PC-3 (cell line): ENCODE results near the gene LHFPL6. TPM values are rescaled to one million over a fixed set of nuclear protein-coding genes. Genes with fewer than 3 reads are reported as not detected.

Experiments used
- ATAC-seq: fragments of 200-7000 bp; cut with Tn5 transposase; 2 replicates; pipeline ENCODE4 v1.9.1; 2020; ENCODE audit warnings: mild to moderate bottlenecking, moderate library complexity
- BruUV-seq: library from RNA; stranded (reverse); fragments of 400-500 nt; replicated peaks from 2 replicates; lab custom pipeline; 2021; lab: Mats Ljungman, UMichigan
- CTCF ChIA-PET: fragments of 300-600 bp; sonication (Branson Sonifier 250); formaldehyde crosslinking; loops from one replicate; lab custom pipeline; 2022; ENCODE audit warnings: antibody characterized with exemption; lab: Charles Lee
- POLR2A ChIA-PET: fragments of 300-600 bp; sonication (Branson Sonifier 250); formaldehyde crosslinking; loops from one replicate; lab custom pipeline; 2022; ENCODE audit warnings: antibody characterized with exemption; ENCODE audit not compliant: unreplicated experiment; lab: Charles Lee
- DNase-seq: peaks from one replicate; pipeline ENCODE4 v3.0.0-alpha.2; 2015
- H2AFZ ChIP-seq: fragments of 300-600 bp; sonication (generic); 2 replicates; pipeline ENCODE4 v1.6.0; 2016; ENCODE audit warnings: antibody characterized with exemption, low read length
- H3F3A ChIP-seq: fragments of 300-600 bp; sonication (generic); one replicate; pipeline ENCODE4 v1.6.0; 2017; ENCODE audit warnings: antibody characterized with exemption, low read length, control low read depth, mild to moderate bottlenecking; ENCODE audit not compliant: unreplicated experiment
- H3K27ac ChIP-seq: fragments of 300-600 bp; sonication (generic); 2 replicates; pipeline ENCODE4 v1.5.1; 2016; ENCODE audit warnings: mild to moderate bottlenecking, low read length
- H3K27me3 ChIP-seq: fragments of 300-600 bp; sonication (generic); 2 replicates; pipeline ENCODE4 v1.6.1; 2016; ENCODE audit warnings: low read length, mixed read lengths
- H3K36me3 ChIP-seq: fragments of 300-600 bp; sonication (generic); 2 replicates; pipeline ENCODE4 v1.6.1; 2016; ENCODE audit warnings: low read depth, mixed run types, low read length, mixed read lengths
- H3K4me1 ChIP-seq: fragments of 300-600 bp; sonication (generic); 2 replicates; pipeline ENCODE4 v1.5.1; 2016; ENCODE audit warnings: low read length; ENCODE audit not compliant: insufficient read depth
- H3K4me2 ChIP-seq: fragments of 300-600 bp; sonication (generic); 2 replicates; pipeline ENCODE4 v1.6.0; 2016; ENCODE audit warnings: low read length
- H3K4me3 ChIP-seq: fragments of 300-600 bp; sonication (generic); 2 replicates; pipeline ENCODE4 v1.5.1; 2016; ENCODE audit warnings: mild to moderate bottlenecking, low read length, mixed read lengths
- H3K79me2 ChIP-seq: fragments of 300-600 bp; sonication (generic); 2 replicates; pipeline ENCODE4 v1.6.1; 2017; ENCODE audit warnings: low read length, mixed read lengths
- H3K9ac ChIP-seq: fragments of 300-600 bp; sonication (generic); 2 replicates; pipeline ENCODE4 v1.6.0; 2016; ENCODE audit warnings: mild to moderate bottlenecking, low read length
- H3K9me2 ChIP-seq: fragments of 300-600 bp; sonication (generic); replicated peaks from 2 replicates; pipeline ENCODE4 v1.6.1; 2016; ENCODE audit warnings: mixed run types, low read length, mixed read lengths
- H3K9me3 ChIP-seq: fragments of 300-600 bp; sonication (generic); 2 replicates; pipeline ENCODE4 v1.6.1; 2016; ENCODE audit warnings: low read length, mixed read lengths
- H4K20me1 ChIP-seq: fragments of 300-600 bp; sonication (generic); 2 replicates; pipeline ENCODE4 v1.6.1; 2016; ENCODE audit warnings: low read length, mixed read lengths
- CTCF ChIP-seq: fragments of 300-600 bp; sonication (generic); conservative IDR thresholded peaks from 2 replicates; pipeline ENCODE4 v1.5.1; 2017; ENCODE audit warnings: antibody characterized with exemption, low read depth, mild to moderate bottlenecking, low read length
- EZH2 ChIP-seq: fragments of 300-600 bp; sonication (generic); IDR thresholded peaks from one replicate; pipeline ENCODE4 v1.6.1; 2017; ENCODE audit warnings: antibody characterized with exemption, mild to moderate bottlenecking, low read length; ENCODE audit not compliant: unreplicated experiment
- EZH2phosphoT487 ChIP-seq: fragments of 300-600 bp; sonication (generic); IDR thresholded peaks from 2 replicates; pipeline ENCODE4 v1.6.1; 2018; ENCODE audit warnings: mild to moderate bottlenecking, antibody characterized with exemption, low read length, borderline replicate concordance
- intact Hi-C: fragments of 100-400 bp; cut with micrococcal nuclease; formaldehyde crosslinking; loops from 2 replicates; pipeline ENCODE4 v1.9.0; 2023
- total RNA-seq: library from RNA; depleted of rRNA; stranded (reverse); fragments of >200 nt; gene quantifications from 2 replicates; pipeline ENCODE4 v1.2.3, GENCODE V29; 2014

LHFPL6 gene
- total RNA-seq, 1 experiment from 2014 or later: 7.8 TPM

- no peak overlapping the region for H3K9ac ChIP-seq
- intact Hi-C loops: no loop called here
- no peaks in the 10 kb centered on the region for H3F3A ChIP-seq
- no peaks in the 10 kb centered on the region for H3K36me3 ChIP-seq
- no peak overlapping the region for H3K4me2 ChIP-seq
- no peaks in the 10 kb centered on the region for H3K4me1 ChIP-seq
- no peak overlapping the region for H3K4me3 ChIP-seq
- TF ChIP-seq EZH2phosphoT487: no peak
- CTCF ChIA-PET: no interaction called here
- H3K79me2 ChIP-seq: no peaks in the 10 kb centered on the region
- BruUV-seq: no TSS peak
- no peaks in the 10 kb centered on the region for H3K27me3 ChIP-seq
- no peak overlapping the region for H2AFZ ChIP-seq
- POLR2A ChIA-PET: no interaction called here
- H3K9me3 ChIP-seq: no peaks in the 10 kb centered on the region
- no peaks in the 10 kb centered on the region for H4K20me1 ChIP-seq
- ATAC-seq (no peak), DNase-seq (no peak)
- no peaks in the 10 kb centered on the region for H3K9me2 ChIP-seq
- H3K27ac ChIP-seq: no peak overlapping the region
Observed at GRCh38 chr13:39505151-39505550, 97.8 kb downstream of the LHFPL6 start.

DNA sequence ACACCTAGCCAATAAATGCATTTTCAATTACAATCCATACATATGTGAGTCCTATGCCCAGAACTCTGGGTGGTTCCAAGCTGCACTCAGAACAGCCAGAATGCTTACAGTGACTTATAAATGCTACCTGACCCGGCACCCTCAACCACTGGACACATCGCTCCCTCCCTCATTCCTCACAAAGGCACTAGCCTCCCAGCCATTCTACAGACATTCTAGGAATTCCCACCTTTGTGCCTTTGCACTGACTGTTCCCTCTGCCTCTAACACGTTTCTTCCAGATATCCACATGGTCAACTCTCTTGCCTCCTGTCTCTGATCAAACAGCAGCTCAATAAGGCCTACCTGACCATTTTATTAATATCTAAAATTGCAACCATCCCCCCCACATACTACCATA lies 99.9 kb downstream of the LHFPL6 start:
- H3K4me2 ChIP-seq: no peak overlapping the region
- no peak overlapping the region for H3K27ac ChIP-seq
- ATAC-seq (no peak), DNase-seq (no peak)
- ChIA-PET CTCF (no interaction called here), POLR2A (no interaction called here)
- no peaks in the 10 kb centered on the region for H3K79me2 ChIP-seq
- intact Hi-C loops: no loop called here
- no peaks in the 10 kb centered on the region for H3K9me2 ChIP-seq
- TF ChIP-seq CTCF: no peak
- no peak for TF ChIP-seq EZH2phosphoT487
- no peak for TF ChIP-seq EZH2
- no peaks in the 10 kb centered on the region for H3K36me3 ChIP-seq
- H3K4me3 ChIP-seq: no peak overlapping the region
- no peaks in the 10 kb centered on the region for H4K20me1 ChIP-seq
- H3K4me1 ChIP-seq: no peaks in the 10 kb centered on the region
- H3K27me3 ChIP-seq: no peaks in the 10 kb centered on the region
- H3K9me3 ChIP-seq: no peaks in the 10 kb centered on the region
- no peak overlapping the region for H2AFZ ChIP-seq
- BruUV-seq: no TSS peak
- no peak overlapping the region for H3K9ac ChIP-seq
- no peaks in the 10 kb centered on the region for H3F3A ChIP-seq

DNA sequence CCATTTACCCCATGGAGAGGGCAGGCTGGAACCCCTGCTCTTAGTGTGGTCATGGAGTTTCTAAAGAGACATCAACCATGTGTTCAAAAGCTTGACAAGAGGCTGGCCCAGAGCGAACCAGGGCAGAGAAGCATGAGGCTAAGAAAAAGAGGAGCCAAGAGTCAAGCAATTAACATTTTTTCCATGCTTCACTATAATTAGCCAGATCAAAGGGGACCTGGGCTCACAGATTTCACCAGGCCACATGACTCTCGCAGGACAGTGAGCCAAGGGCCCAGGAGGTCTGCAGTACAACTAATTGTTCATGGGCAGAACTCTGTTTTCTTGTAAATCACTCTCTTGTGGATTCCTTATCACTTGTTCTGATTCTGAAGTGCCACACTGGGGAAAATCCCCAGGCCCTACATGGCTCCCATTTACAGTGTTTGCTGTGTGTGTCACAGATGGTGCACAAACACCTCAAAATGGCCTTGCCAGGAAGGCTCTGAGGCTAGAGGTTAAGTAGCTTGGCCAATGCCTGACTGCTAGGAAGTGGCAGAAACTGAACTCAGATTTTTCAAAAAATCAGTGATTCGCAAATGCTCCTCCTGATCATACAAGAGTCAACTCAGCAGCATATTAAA lies 101.2 kb downstream of the LHFPL6 start:
- Histone ChIP-seq H2AFZ (no peak overlapping the region), H3K27ac (no peak overlapping the region), H3K9ac (no peak overlapping the region), H3K4me3 (no peak overlapping the region), H3K36me3 (no peaks in the 10 kb centered on the region), H3K9me2 (no peaks in the 10 kb centered on the region), H3F3A (no peaks in the 10 kb centered on the region), H3K79me2 (no peaks in the 10 kb centered on the region), H4K20me1 (no peaks in the 10 kb centered on the region), H3K4me2 (no peak overlapping the region), H3K27me3 (no peaks in the 10 kb centered on the region), H3K4me1 (no peaks in the 10 kb centered on the region), H3K9me3 (no peaks in the 10 kb centered on the region)
- DNase-seq: no peak
- intact Hi-C loops: no loop called here
- TF ChIP-seq CTCF (no peak), EZH2phosphoT487 (no peak), EZH2 (no peak)
- POLR2A ChIA-PET: no interaction called here
- ATAC-seq: peak; percentile 71
- no TSS peak for BruUV-seq
- CTCF ChIA-PET: interaction anchor here (0.6 kb wide), 1 partner anchor 42 kb away, joined by 3 read pairs; no protein-coding TSS in a partner anchor
